Endothelial cell of umbilical vein (primary cell): ENCODE data around the gene MRPL50. TPM values are rescaled to one million over a fixed set of nuclear protein-coding genes. Genes with fewer than 3 reads are reported as not detected.

ENCODE experiments used
- BruUV-seq: library from RNA; stranded (reverse); fragments of 400-500 nt; replicated peaks from 2 replicates; lab custom pipeline; 2021; lab: Mats Ljungman, UMichigan
- CTCF ChIA-PET: fragments of 300-600, 350-600 bp; sonication (Branson Sonifier 250); formaldehyde crosslinking; loops from one replicate; lab custom pipeline; 2021; ENCODE audit warnings: antibody characterized with exemption, inconsistent platforms; lab: Charles Lee
- POLR2A ChIA-PET: fragments of 300-600, 350-600 bp; sonication (Branson Sonifier 250); formaldehyde crosslinking; loops from one replicate; lab custom pipeline; 2021; ENCODE audit warnings: antibody characterized with exemption, inconsistent platforms; lab: Charles Lee
- DNase-seq: peaks from one replicate; pipeline ENCODE4 v3.0.0-alpha.2; 2011; ENCODE audit warnings: low read depth, low spot score
- FAIRE-seq: peaks from 2 replicates; lab custom pipeline; 2011; peaks lifted over from hg19 to GRCh38; lab: Jason Lieb, UNC
- H2AFZ ChIP-seq: 2 replicates; pipeline ENCODE4 v1.6.0; 2012; ENCODE audit warnings: low read depth, low read length, control low read depth, inconsistent platforms
- H3K27ac ChIP-seq: 2 replicates; pipeline ENCODE4 v1.5.1; 2011; ENCODE audit warnings: low read depth, mild to moderate bottlenecking, control low read depth, low read length, moderate library complexity; ENCODE audit not compliant: insufficient read depth
- H3K27me3 ChIP-seq, 2 experiments: 2 replicates each; pipeline versions ENCODE4 v1.6.0 to v1.6.1; 2011; ENCODE audit warnings: low read length in 2 of 2, mixed read lengths in 1 of 2; ENCODE audit not compliant: control insufficient read depth in 2 of 2, insufficient read depth in 2 of 2
- H3K36me3 ChIP-seq, 2 experiments: 2 replicates in 1 of 2; 3 replicates in 1 of 2; pipeline ENCODE4 v1.5.1; 2011; ENCODE audit warnings: low read length in 2 of 2, mild to moderate bottlenecking in 1 of 2, moderate library complexity in 1 of 2; ENCODE audit not compliant: control insufficient read depth in 2 of 2, insufficient read depth in 2 of 2; ENCODE audit errors: extremely low read depth in 1 of 2
- H3K4me1 ChIP-seq: 3 replicates; pipeline ENCODE4 v1.5.1; 2011; ENCODE audit warnings: mild to moderate bottlenecking, low read length; ENCODE audit not compliant: control insufficient read depth, insufficient read depth; ENCODE audit errors: extremely low read depth
- H3K4me2 ChIP-seq: 2 replicates; pipeline ENCODE4 v1.6.1; 2011; ENCODE audit warnings: low read length, control low read depth, mixed read lengths; ENCODE audit not compliant: insufficient read depth
- H3K4me3 ChIP-seq, 3 experiments: fragments of 200-600 bp in 1 of 3; sonication (generic), shearing (Covaris generic) in 1 of 3; replicated peaks in 1 of 3; 2 replicates each; pipeline ENCODE4 v1.5.1; 2011 to 2016; ENCODE audit warnings: control low read depth in 3 of 3, low read length in 3 of 3, mild to moderate bottlenecking in 2 of 3, inconsistent platforms in 1 of 3, low read depth in 1 of 3, moderate library complexity in 1 of 3; ENCODE audit not compliant: insufficient read depth in 1 of 3
- H3K79me2 ChIP-seq: 2 replicates; pipeline ENCODE4 v1.6.0; 2012; ENCODE audit warnings: low read length, inconsistent platforms; ENCODE audit not compliant: control insufficient read depth, insufficient read depth
- H3K9ac ChIP-seq: replicated peaks from 2 replicates; pipeline ENCODE3; 2011; ENCODE audit warnings: low read length, control low read depth; ENCODE audit not compliant: insufficient read depth; ENCODE audit errors: extremely low read depth
- H3K9me1 ChIP-seq: replicated peaks from 3 replicates; pipeline ENCODE4 v1.6.0; 2011; ENCODE audit warnings: mild to moderate bottlenecking, low read length; ENCODE audit not compliant: control insufficient read depth, insufficient read depth; ENCODE audit errors: extremely low read depth
- H3K9me3 ChIP-seq: replicated peaks from 2 replicates; pipeline ENCODE4 v1.5.1; 2012; ENCODE audit warnings: low read length, inconsistent platforms; ENCODE audit not compliant: control insufficient read depth, insufficient read depth
- H4K20me1 ChIP-seq: replicated peaks from 2 replicates; pipeline ENCODE3; 2011; ENCODE audit warnings: mild to moderate bottlenecking, low read length; ENCODE audit not compliant: control insufficient read depth, insufficient read depth; ENCODE audit errors: extremely low read depth
- CTCF ChIP-seq, 2 donors: IDR thresholded peaks; 1 replicate in 1 of 2; 2 replicates in 1 of 2; pipeline ENCODE4 v1.5.1; 2011; ENCODE audit warnings: low read length in 2 of 2, mild to moderate bottlenecking in 2 of 2, moderate library complexity in 2 of 2, control low read depth in 1 of 2, inconsistent platforms in 1 of 2, low read depth in 1 of 2; ENCODE audit not compliant: insufficient read depth in 1 of 2; ENCODE audit errors: extremely low read depth in 1 of 2
- EZH2 ChIP-seq: IDR thresholded peaks from 2 replicates; pipeline ENCODE4 v1.6.1; 2012; ENCODE audit warnings: borderline replicate concordance, low read depth, mild to moderate bottlenecking, moderate library complexity, low read length, inconsistent platforms; ENCODE audit not compliant: severe bottlenecking
- FOS ChIP-seq: IDR thresholded peaks from 2 replicates; pipeline ENCODE4 v1.6.1; 2011; ENCODE audit warnings: mild to moderate bottlenecking, low read length, moderate library complexity, borderline replicate concordance; ENCODE audit not compliant: insufficient read depth
- GATA2 ChIP-seq: IDR thresholded peaks from 2 replicates; pipeline ENCODE4 v1.7.0; 2011; ENCODE audit warnings: low read depth, mild to moderate bottlenecking, moderate library complexity, mixed read lengths, low read length; ENCODE audit not compliant: insufficient read length, insufficient read depth
- JUN ChIP-seq: IDR thresholded peaks from 2 replicates; pipeline ENCODE4 v1.6.1; 2011; ENCODE audit warnings: borderline replicate concordance, low read depth; ENCODE audit not compliant: insufficient read length, insufficient read depth
- MAX ChIP-seq: IDR thresholded peaks from 2 replicates; pipeline ENCODE4 v1.6.1; 2011; ENCODE audit not compliant: insufficient read depth, insufficient read length
- MYC ChIP-seq: IDR thresholded peaks from one replicate; pipeline ENCODE4 v1.6.1; 2011; ENCODE audit warnings: mild to moderate bottlenecking, low read depth, low read length
- POLR2A ChIP-seq: IDR thresholded peaks from 2 replicates; pipeline ENCODE4 v1.6.1; 2012; ENCODE audit warnings: low read depth, mild to moderate bottlenecking, control low read depth, low read length
- POLR2AphosphoS5 ChIP-seq: IDR thresholded peaks from 2 replicates; pipeline ENCODE4 v1.6.1; 2012; ENCODE audit warnings: low read depth, mild to moderate bottlenecking, control low read depth, low read length, moderate library complexity; ENCODE audit not compliant: insufficient read depth
- dilution Hi-C: fragments of 300-500 bp; cut with MboI; formaldehyde crosslinking; loops from one replicate; pipeline ENCODE4 v1.15.0; 2019; ENCODE audit warnings: low sequenced_read_pairs; ENCODE audit not compliant: extremely low pct_ligation_motif_present
- intact Hi-C: fragments of 100-400 bp; cut with micrococcal nuclease; formaldehyde crosslinking; loops from one replicate; pipeline ENCODE4 v1.10.0; 2022
- polyA plus RNA-seq, 4 experiments: library from polyadenylated mRNA; depleted of rRNA in 3 of 4; stranded (reverse) in 3 of 4; unstranded in 1 of 4; fragments of >200 nt; gene quantifications; 2 replicates each; pipeline versions ENCODE4 v1.2.1 to v1.2.3, GENCODE V29; 2011 to 2012; ENCODE audit warnings: missing spikeins in 1 of 4
- total RNA-seq: library from RNA; stranded (reverse); gene quantifications from 2 replicates; pipeline ENCODE4 v1.2.3, GENCODE V29; 2021

MRPL50 gene
- total and polyA plus RNA-seq, 2 donors (not counting 3 experiments of a cell fraction or from before 2014, with no cell fraction given): 5.7 to 9.7 TPM

GRCh38 chr9:101427957-101428655 lies 29.7 kb upstream of the MRPL50 start:
- BruUV-seq: no TSS peak
- no peak overlapping the region for H3K9ac ChIP-seq
- DNase-seq: no peak

More at GRCh38 chr9:101427957-101428655, 29.7 kb upstream of the MRPL50 start:
- no peak overlapping the region for H3K4me2 ChIP-seq
- no peaks in the 10 kb centered on the region for H4K20me1 ChIP-seq
- dilution Hi-C loops: no loop called here
- no peaks in the 10 kb centered on the region for H3K4me1 ChIP-seq
- H3K79me2 ChIP-seq: no peaks in the 10 kb centered on the region
- no peak for FAIRE-seq
- no peaks in the 10 kb centered on the region for H3K9me3 ChIP-seq
- H3K27me3 ChIP-seq: no peaks in the 10 kb centered on the region
- H3K36me3 ChIP-seq: no peaks in the 10 kb centered on the region
- no peaks in the 10 kb centered on the region for H3K9me1 ChIP-seq
- CTCF ChIA-PET: no interaction called here
- TF ChIP-seq MAX (no peak), POLR2A (no peak), JUN (no peak), EZH2 (no peak), MYC (no peak), FOS (no peak), POLR2AphosphoS5 (no peak), CTCF (IDR thresholded peaks at IDR 0.05; ENCODE audit: extremely low read depth in 1 of 2, insufficient read depth in 1 of 2, low read depth in 1 of 2, low read length in 2 of 2) (no peak), GATA2 (no peak)
- H3K4me3 ChIP-seq: no peak overlapping the region
- POLR2A ChIA-PET: no interaction called here
- H3K27ac ChIP-seq: no peak overlapping the region
- intact Hi-C loops: no loop called here
- no peak overlapping the region for H2AFZ ChIP-seq
